ENCODE measurements around the gene OR4M2. TPM values are rescaled to one million over a fixed set of nuclear protein-coding genes. Genes with fewer than 3 reads are reported as not detected.

Gene OR4M2
- total and polyA plus RNA-seq, 7 experiments from 2014 or later: not detected

Other genes starting within 250 kb of the OR4M2 start
- not detected for gene POTEB, start 202.8 kb upstream of the OR4M2 start, total RNA-seq
- not detected for gene POTEB, start 202.8 kb upstream of the OR4M2 start, polyA plus RNA-seq